Measurements from ENCODE around the gene ASTN2.

GRCh38 chr9:116549061-116549664 lies 865.7 kb downstream of the ASTN2 start:
- TF ChIP-seq POLR2A (IDR thresholded peaks at IDR 0.05; ENCODE audit: low read length) (no peak), GATA1 (IDR thresholded peaks at IDR 0.05; ENCODE audit: low read depth, low read length) (no peak)

All from erythroblast (primary cell).